Common myeloid progenitor, CD34-positive (primary cell): ENCODE measurements around the gene SLC25A39.

ENCODE experiments used
- CTCF ChIA-PET: fragments of 350-600 bp; sonication (Branson Sonifier 250); formaldehyde crosslinking; loops from one replicate; lab custom pipeline; 2021; ENCODE audit warnings: antibody characterized with exemption; lab: Charles Lee
- POLR2A ChIA-PET: fragments of 350-600 bp; sonication (Branson Sonifier 250); formaldehyde crosslinking; loops from one replicate; lab custom pipeline; 2021; ENCODE audit warnings: antibody characterized with exemption; lab: Charles Lee
- DNase-seq, 3 donors: peaks; one replicate each; pipeline versions ENCODE4 v3.0.0 to v3.0.0-alpha.2; 2013
- H3K27ac ChIP-seq, 2 experiments: 1 replicate in 1 of 2; 2 replicates in 1 of 2; pipeline ENCODE4 v1.7.0; 2013; ENCODE audit warnings: inconsistent platforms in 2 of 2, low read length in 2 of 2, mild to moderate bottlenecking in 2 of 2, low read depth in 1 of 2, moderate library complexity in 1 of 2; ENCODE audit not compliant: severe bottlenecking in 2 of 2, insufficient read depth in 1 of 2, poor library complexity in 1 of 2
- H3K27me3 ChIP-seq, 5 experiments: replicated peaks in 2 of 5; 1 replicate in 3 of 5; 2 replicates in 2 of 5; pipeline versions ENCODE4 v1.6.1 to v1.7.0; 2013; ENCODE audit warnings: low read length in 4 of 5, mild to moderate bottlenecking in 2 of 5, moderate library complexity in 2 of 5, inconsistent platforms in 1 of 5; ENCODE audit not compliant: insufficient read depth in 5 of 5, control insufficient read depth in 4 of 5
- H3K36me3 ChIP-seq, 4 experiments: 1 replicate in 2 of 4; 2 replicates in 2 of 4; pipeline versions ENCODE4 v1.6.1 to v1.7.0; 2013; ENCODE audit warnings: low read length in 3 of 4, control low read depth in 1 of 4, mild to moderate bottlenecking in 1 of 4; ENCODE audit not compliant: control insufficient read depth in 4 of 4, insufficient read depth in 4 of 4
- H3K4me1 ChIP-seq, 4 experiments: 1 replicate in 3 of 4; 2 replicates in 1 of 4; pipeline versions ENCODE4 v1.6.1 to v1.7.1; 2013; ENCODE audit warnings: low read length in 3 of 4, mild to moderate bottlenecking in 3 of 4, control low read depth in 1 of 4, inconsistent platforms in 1 of 4, moderate library complexity in 1 of 4; ENCODE audit not compliant: control insufficient read depth in 4 of 4, insufficient read depth in 4 of 4; ENCODE audit errors: control extremely low read depth in 1 of 4
- H3K4me3 ChIP-seq, 7 experiments: 1 replicate in 4 of 7; 2 replicates in 3 of 7; pipeline versions ENCODE4 v1.5.1 to v1.7.0; 2013; ENCODE audit warnings: mild to moderate bottlenecking in 7 of 7, low read length in 6 of 7, moderate library complexity in 6 of 7, inconsistent platforms in 2 of 7, low read depth in 2 of 7, control low read depth in 1 of 7; ENCODE audit not compliant: insufficient read depth in 4 of 7, control insufficient read depth in 1 of 7; ENCODE audit errors: extremely low read depth in 1 of 7
- H3K9me3 ChIP-seq, 5 experiments: 1 replicate in 4 of 5; 2 replicates in 1 of 5; pipeline versions ENCODE4 v1.6.1 to v1.7.1; 2013; ENCODE audit warnings: low read length in 4 of 5, mild to moderate bottlenecking in 2 of 5, inconsistent platforms in 1 of 5, low read depth in 1 of 5, moderate library complexity in 1 of 5; ENCODE audit not compliant: control insufficient read depth in 4 of 5, insufficient read depth in 2 of 5; ENCODE audit errors: control extremely low read depth in 1 of 5
- WGBS: methylation state at CpG from one replicate; pipeline ENCODE4 v1.1.5; 2013; ENCODE audit not compliant: insufficient coverage; 5-methylcytosine and 5-hydroxymethylcytosine counted together

Gene SLC25A39

DNA sequence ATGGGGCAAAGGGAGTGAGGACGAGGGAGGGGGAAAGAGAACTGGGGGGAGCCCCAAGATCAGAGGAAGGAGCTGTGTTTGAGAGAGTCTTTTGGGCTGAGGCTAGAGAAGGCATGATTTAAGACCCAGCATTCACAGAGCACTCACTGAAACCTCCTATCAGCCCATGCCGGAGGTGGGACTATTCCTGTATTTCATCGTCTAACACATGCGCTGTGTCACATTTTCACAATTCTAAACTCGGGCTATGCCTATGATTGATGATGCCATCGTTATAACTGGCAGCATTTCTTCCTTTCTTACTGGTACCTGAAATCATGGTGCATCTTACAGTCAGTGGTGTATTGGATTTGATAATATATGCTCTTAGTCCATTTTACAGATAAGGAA, 35.5 kb upstream of the SLC25A39 start:
- 76% methylated on average over 5 of the region's 6 CpGs for WGBS
- Histone ChIP-seq H3K27me3 (peaks cover 0 to 3% (median 0%) of the 10 kb centered on the region in 5 experiments), H3K36me3 (peaks cover 0 to 7% (median 3%) of the 10 kb centered on the region in 4 experiments), H3K27ac (no peak overlapping the region), H3K4me3 (no peak overlapping the region), H3K9me3 (no peaks in the 10 kb centered on the region), H3K4me1 (peaks cover 0 to 35% (median 19%) of the 10 kb centered on the region in 4 experiments)
- DNase-seq, result no peak
- POLR2A ChIA-PET, result interaction anchor here (0.6 to 1.3 kb wide), 2 partner anchors 9 to 27 kb away, joined by 3 to 5 read pairs; no protein-coding TSS in a partner anchor
- CTCF ChIA-PET, result interaction anchor here (1.0 to 5.0 kb wide), 9 partner anchors 9 to 163 kb away, joined by 3 to 21 read pairs (median 5); partner anchors contain the start of gene GRN

- Histone ChIP-seq H3K4me1 (peaks cover 0 to 36% (median 21%) of the 10 kb centered on the region in 4 experiments), H3K36me3 (peaks cover 0 to 7% (median 3%) of the 10 kb centered on the region in 4 experiments), H3K9me3 (no peaks in the 10 kb centered on the region), H3K27ac (no peak overlapping the region), H3K4me3 (no peak overlapping the region), H3K27me3 (no peaks in the 10 kb centered on the region)
- ChIA-PET POLR2A (interaction anchor here (0.6 to 1.3 kb wide), 2 partner anchors 9 to 28 kb away, joined by 3 to 5 read pairs; no protein-coding TSS in a partner anchor), CTCF (interaction anchor here (1.0 to 5.0 kb wide), 11 partner anchors 8 to 380 kb away, joined by 3 to 21 read pairs (median 5); partner anchors contain the start of gene GRN)
- no peak for DNase-seq
- 96% methylated on average over 4 of the region's 14 CpGs for WGBS
Measured at GRCh38 chr17:44359458-44360143, 35.0 kb upstream of the SLC25A39 start.

- 62% methylated on average over 4 of the region's 6 CpGs for WGBS
- Histone ChIP-seq H3K9me3 (no peaks in the 10 kb centered on the region), H3K27ac (no peak overlapping the region), H3K36me3 (peaks cover 0 to 7% (median 3%) of the 10 kb centered on the region in 4 experiments), H3K27me3 (no peaks in the 10 kb centered on the region), H3K4me3 (no peak overlapping the region), H3K4me1 (peaks cover 0 to 37% (median 23%) of the 10 kb centered on the region in 4 experiments)
- CTCF ChIA-PET, result interaction anchor here (1.2 to 3.0 kb wide), 10 partner anchors 11 to 380 kb away, joined by 3 to 15 read pairs (median 4); partner anchors contain the start of gene GRN
- POLR2A ChIA-PET, result interaction anchor here (1.3 kb wide), 1 partner anchor 10 kb away, joined by 3 read pairs; no protein-coding TSS in a partner anchor
- no peak for DNase-seq
Measured at GRCh38 chr17:44359006-44359405, 34.4 kb upstream of the SLC25A39 start.

DNA sequence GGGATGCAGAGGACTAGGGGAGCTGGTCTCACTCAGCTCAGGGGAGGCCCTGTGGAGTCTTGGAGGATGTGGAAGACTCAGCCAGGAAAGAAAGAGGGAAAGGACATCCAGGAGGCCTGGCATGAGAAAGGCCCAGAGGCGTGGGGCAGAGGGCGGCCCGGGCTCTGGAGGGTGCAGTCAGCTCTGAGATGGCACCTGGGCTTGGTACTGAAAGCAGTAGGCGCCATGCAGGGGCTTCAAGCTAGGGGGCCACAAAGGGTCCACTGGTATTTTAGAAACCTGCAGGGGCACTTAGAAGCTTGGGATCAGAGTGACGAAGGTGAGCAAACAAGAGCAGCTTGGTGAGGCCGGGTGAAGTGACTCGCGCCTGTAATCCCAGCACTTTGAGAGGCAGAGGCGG, 33.4 kb upstream of the SLC25A39 start:
- Histone ChIP-seq H3K27ac (no peak overlapping the region), H3K9me3 (no peaks in the 10 kb centered on the region), H3K4me3 (no peak overlapping the region), H3K4me1 (peaks cover 0 to 39% (median 22%) of the 10 kb centered on the region in 4 experiments), H3K27me3 (peaks cover 0 to 4% (median 0%) of the 10 kb centered on the region in 5 experiments), H3K36me3 (peaks cover 0 to 7% (median 3%) of the 10 kb centered on the region in 4 experiments)
- CTCF ChIA-PET, result interaction anchor here (0.7 to 3.0 kb wide), 12 partner anchors 9 to 165 kb away, joined by 3 to 15 read pairs (median 4); partner anchors contain the start of gene GRN
- WGBS, result 95% methylated on average over 9 of the region's 9 CpGs
- POLR2A ChIA-PET, result no interaction called here
- no peak for DNase-seq

GRCh38 chr17:44356241-44356640, 31.6 kb upstream of the SLC25A39 start:
- ChIA-PET POLR2A (no interaction called here), CTCF (interaction anchor here (1.0 to 10.1 kb wide), 5 partner anchors 11 to 150 kb away, joined by 3 to 84 read pairs (median 4); partner anchors contain the start of gene GRN)
- Histone ChIP-seq H3K4me3 (no peak overlapping the region), H3K4me1 (peaks cover 0 to 24% (median 10%) of the 10 kb centered on the region in 4 experiments), H3K27me3 (peaks cover 0 to 4% (median 0%) of the 10 kb centered on the region in 5 experiments), H3K36me3 (peaks cover 0 to 20% (median 14%) of the 10 kb centered on the region in 4 experiments), H3K27ac (no peak overlapping the region), H3K9me3 (no peaks in the 10 kb centered on the region)
- DNase-seq, result no peak
- 93% methylated on average over 11 of the region's 11 CpGs for WGBS

GRCh38 chr17:44355642-44356099, 31.0 kb upstream of the SLC25A39 start:
- ChIA-PET CTCF (interaction anchor here (1.0 to 10.1 kb wide), 7 partner anchors 10 to 152 kb away, joined by 3 to 84 read pairs (median 5); partner anchors contain the start of gene GRN), POLR2A (interaction anchor here (0.6 kb wide), 1 partner anchor 355 kb away, joined by 5 read pairs; no protein-coding TSS in a partner anchor)
- Histone ChIP-seq H3K4me1 (peaks cover 0 to 19% (median 8%) of the 10 kb centered on the region in 4 experiments), H3K9me3 (no peaks in the 10 kb centered on the region), H3K4me3 (no peak overlapping the region), H3K27me3 (peaks cover 0 to 4% (median 0%) of the 10 kb centered on the region in 5 experiments), H3K27ac (no peak overlapping the region), H3K36me3 (peaks cover 0 to 25% (median 18%) of the 10 kb centered on the region in 4 experiments)
- DNase-seq, result no peak
- WGBS, result 84% methylated on average over 12 of the region's 17 CpGs
